HL-60/S4 treated with retinoic acid at 250 ng/mL for 4 days and 3 days (cell line): ENCODE measurements around the gene KIF2A.
"Not testable (repeated sequence)": the region's sequence is repeated elsewhere in the genome, so short reads cannot be mapped to it uniquely, and the experiment has no call there.

Experiments
- in situ Hi-C: fragments of 300-500 bp; cut with MboI; formaldehyde crosslinking; loops from 2 replicates; pipeline ENCODE4 v1.7.0; 2022; ENCODE audit warnings: low sequenced_read_pairs

Gene KIF2A

DNA sequence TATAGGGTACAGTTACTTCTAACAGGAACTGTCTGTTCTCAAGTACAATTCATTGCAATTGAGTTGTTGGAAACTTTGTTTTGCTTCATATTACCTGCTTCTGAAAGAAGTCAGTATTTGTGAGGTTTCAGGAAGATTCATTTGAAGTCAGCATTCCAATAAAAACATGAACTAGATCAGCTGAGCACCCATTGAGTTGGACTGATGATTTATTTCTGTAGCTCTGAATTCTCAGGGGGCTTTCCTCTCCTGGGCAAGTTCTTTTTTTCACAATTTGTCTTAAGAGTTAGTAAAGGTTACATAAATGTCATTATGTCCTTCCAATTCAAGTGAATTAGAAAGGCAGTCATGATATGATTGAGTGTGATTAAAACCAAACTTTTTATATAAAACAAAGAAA lies 16.2 kb upstream of the KIF2A start:
- in situ Hi-C loops: no loop called here

DNA sequence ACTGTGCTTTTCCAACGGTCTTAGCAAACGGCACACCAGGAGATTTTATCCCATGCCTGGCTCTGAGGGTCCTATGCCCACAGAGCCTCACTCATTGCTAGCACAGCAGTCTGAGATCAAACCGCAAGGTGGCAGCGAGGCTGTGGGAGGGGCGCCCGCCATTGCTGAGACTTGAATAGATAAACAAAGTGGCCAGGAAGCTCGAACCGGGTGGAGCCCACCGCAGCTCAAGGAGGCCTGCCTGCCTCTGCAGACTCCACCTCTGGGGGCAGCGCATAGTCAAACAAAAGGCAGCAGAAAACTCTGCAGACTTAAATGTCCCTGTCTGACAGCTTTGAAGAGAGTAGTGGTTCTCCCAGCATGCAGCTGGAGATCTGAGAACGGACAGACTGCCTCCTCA lies 14.2 kb upstream of the KIF2A start:
- in situ Hi-C loops: not testable (repeated sequence)

DNA sequence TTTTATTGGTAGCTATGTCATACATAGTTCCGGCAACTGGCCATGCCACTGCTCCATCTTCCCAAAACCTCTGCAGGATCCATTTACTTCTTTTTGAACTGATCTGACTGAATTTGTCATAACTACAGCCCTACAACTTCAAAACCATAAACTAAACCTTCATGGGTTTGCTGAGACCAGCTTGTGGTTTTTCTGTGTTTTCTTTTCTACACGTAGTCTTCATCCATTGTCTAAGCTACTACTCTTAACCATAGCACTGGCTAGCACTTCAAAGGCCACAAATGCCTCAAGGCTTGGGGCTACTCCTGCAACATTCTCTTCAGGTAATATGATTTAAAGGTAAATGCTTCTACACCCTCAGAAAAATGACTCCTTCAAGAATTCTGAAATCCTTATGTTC lies 9.0 kb upstream of the KIF2A start:
- in situ Hi-C loops: no loop called here

DNA sequence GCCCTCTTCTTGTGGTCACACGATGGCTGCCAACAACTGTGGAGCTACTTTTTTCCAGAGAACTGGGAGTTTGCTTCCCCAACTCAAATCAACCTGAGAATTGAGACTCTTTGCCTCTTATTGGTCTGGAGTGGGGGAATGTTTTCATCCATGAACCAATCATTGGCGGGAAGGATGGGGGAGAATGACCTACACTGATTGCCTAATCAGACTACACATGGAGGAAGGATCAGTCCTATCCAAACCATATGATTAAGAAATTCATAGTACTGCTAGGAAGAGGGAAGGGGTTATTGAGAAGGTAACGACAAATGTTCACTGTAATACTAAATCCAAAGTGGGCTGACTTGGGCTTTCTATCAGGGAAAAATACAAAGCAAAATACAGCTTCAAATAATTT lies 7.9 kb upstream of the KIF2A start:
- in situ Hi-C loops: no loop called here

GRCh38 chr5:62299101-62299500 lies 6.9 kb upstream of the KIF2A start:
- in situ Hi-C loops: no loop called here

DNA sequence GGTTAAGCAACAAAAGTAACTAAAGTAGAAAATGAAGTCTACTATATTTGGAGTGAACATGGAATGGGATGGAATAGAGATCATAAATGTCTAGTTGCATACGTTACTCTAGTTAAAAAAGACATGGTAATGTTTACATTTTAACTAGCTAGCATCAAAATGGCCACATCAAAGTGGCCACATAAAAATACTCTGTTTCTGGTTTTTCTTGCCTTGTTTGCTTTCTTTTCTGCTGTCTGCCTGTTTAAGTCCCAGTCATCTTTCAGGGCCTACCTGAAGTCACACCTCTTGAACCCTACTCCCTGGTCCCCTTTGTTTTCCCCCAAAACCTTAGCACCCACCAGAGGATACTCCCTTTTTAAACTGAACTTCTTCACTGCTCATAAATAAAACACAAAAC lies 6.4 kb upstream of the KIF2A start:
- in situ Hi-C loops: no loop called here

DNA sequence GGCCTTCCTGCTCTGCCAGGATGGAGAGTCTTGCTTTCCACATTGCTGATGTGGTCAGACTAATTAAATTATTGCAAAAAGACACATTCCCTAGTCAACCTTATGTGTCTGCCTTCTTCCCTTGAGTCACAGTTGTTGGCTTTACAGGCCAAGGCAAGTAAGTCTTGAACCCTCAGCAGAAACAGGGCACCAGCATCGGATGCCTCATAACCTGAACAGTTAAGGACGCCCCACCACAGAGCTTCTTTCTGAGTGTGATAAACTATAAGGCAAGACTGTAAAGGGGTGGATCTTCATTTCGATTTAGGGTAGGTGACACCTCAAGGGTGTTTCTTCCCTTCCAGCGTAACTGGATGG lies 670 bp upstream of the KIF2A start:
- in situ Hi-C loops: no loop called here

GRCh38 chr5:62306323-62306895 lies 403 bp downstream of the KIF2A start:
- in situ Hi-C loops: no loop called here

GRCh38 chr5:62306896-62307689 lies 1.1 kb downstream of the KIF2A start:
- in situ Hi-C loops: no loop called here

- in situ Hi-C loops: no loop called here
These were observed 2.4 kb downstream of the KIF2A start for GRCh38 chr5:62308439-62308838.

DNA sequence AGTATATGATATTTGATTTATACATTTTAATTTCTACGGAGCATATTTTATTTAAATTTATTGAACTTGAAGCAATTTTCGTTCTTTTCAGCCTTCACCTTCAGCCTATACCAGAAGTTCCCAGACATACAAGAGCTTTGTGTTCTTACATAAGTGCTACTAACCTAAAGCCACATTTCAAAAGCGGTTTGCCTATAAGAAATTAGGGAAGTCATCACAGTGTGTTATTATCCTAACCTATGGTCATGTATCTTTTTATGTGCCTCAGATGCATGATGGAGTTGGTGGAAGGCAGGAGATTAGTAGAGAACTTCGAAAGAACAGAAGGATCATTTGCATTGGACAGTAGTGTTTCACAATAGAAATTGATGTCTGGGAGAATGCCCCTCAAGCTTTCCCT lies 3.1 kb downstream of the KIF2A start:
- in situ Hi-C loops: no loop called here

GRCh38 chr5:62310426-62311143 lies 4.6 kb downstream of the KIF2A start:
- in situ Hi-C loops: no loop called here

GRCh38 chr5:62312036-62312435 lies 6.0 kb downstream of the KIF2A start:
- in situ Hi-C loops: no loop called here

DNA sequence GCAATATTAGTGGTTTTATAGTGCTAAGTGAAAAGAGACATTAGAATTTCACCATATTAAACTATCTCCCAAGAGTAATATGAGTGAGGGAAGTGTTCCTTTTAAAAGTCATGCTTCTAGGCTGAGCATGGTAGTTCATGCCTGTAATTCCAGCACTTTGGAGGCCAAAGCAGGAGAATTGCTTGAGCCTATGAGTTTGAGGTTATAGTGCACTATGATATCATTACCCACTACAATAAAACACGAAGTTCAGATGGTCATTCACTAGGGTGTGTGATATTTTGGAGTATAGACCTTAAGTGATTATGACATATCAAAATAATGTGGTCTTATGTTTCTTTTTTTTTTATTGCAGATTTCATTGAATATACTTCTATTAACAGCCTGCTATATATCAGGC lies 6.7 kb downstream of the KIF2A start:
- in situ Hi-C loops: no loop called here

DNA sequence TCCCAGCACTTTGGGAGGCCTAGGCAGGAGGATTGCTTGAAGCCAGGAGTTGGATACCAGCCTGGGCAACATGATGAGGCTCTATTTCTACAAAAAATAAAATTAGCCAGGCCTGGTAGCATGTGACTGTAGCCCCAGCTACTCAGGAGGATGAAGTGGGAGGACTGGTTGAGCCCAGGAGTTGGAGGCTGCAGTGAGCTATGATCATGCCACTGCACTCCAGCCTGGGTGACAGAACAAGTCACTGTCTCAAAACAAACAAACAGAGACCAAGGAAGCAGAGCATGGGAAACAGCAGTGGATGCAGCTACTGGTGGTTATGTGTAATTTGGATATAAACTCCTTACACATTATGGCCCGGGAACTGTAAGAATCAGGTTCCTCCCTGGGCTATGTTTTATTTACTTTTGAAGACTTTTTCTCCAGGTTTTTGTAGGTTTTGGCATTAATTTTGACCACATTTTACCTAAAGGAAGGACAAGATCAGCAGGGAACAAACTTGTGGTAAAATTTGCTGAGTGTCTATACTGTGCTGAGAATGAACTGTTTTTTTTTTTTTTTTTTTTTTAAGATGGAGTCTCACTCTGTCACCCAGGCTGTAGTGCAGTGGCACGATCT lies 8.3 kb downstream of the KIF2A start:
- in situ Hi-C loops: no loop called here

DNA sequence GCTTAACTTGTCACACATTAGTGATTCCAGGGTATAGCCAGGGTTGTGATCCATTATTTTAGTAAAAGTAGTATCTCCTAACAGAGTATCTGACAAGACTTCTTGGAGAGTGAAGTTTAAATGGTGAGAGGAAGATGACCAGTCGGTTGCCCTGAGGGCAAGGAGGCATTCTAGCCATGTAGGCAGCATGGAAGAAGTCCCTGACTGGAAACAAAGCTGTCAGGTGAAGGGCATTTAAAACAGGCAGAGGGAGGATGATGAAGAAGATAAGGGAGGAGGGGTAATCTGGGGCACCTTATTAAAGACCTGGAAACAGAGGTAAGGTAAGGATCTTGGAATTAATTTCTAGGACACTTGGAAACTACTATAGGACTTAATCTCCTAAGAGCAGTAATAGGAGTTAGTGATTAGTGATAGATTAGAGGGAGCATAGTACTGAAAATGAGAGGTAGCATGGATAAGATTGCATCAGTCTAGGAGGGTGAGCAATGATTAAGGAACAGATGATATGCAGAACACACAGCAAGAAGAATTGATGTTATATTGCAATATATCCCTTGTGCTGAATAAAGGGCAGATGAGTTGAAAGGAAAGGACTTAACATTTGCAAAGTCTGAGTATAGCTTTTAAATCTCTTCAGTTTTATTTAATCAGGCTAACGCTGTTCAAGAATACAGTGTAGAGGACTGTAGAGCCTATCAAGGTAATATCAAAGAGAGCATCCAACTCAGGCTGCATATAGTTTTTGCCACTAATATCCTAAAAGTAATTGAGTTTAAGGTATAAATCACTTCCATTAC lies 9.6 kb downstream of the KIF2A start:
- in situ Hi-C loops: no loop called here

DNA sequence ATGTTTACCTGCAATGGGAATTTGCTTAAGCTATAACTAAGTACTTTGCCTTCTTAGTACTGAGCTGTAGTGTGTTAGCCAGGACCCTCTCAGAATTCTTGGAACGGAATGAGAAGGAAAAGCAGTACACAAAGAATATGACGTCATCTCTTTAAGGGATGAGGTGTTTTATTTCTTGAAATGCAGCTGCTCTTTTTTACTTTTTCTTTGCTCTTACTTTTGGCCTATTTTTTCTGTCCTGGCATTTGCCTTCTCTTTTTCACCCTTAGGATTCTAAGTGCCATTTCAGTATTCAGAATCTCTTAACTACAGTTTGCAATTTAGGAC lies 10.1 kb downstream of the KIF2A start:
- in situ Hi-C loops: no loop called here

DNA sequence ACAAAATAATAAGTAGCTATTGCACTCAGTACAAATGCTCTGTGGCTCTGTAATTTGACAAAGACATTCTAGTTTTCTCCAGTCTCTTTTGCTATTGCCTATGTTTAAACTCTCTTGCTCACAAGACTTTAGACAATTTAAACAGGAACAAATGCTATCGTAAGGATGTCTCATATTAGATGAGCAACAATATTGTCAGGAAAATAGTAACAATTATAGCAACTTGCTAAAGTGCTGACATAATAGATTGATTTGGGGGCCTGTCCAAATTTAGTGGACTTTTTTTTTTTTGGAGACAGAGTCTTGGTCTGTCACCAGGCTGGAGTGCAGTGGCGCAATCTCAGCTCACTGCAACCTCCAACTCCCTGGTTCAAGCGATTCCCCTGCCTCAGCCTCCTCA lies 11.8 kb downstream of the KIF2A start:
- in situ Hi-C loops: no loop called here

GRCh38 chr5:62322484-62322883 lies 16.5 kb downstream of the KIF2A start:
- in situ Hi-C loops: no loop called here

DNA sequence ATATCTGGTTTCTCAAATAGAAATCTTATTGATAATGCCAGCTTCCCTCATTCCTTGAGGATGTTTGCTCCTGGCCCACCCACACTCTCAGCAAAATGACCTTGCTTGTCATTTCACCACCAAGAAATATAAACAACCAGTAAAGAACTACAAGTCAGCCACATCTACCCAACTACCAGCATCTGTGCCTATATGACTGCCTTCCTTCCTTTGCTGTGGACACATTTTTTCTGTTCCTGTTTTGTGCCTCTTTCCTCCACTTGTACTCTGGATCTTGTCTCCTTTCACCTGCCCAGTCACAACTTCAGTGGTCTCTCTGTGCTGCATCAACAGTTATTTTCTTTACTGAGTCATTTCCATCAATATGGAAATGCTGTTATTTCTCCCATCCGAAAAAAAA lies 20.3 kb downstream of the KIF2A start:
- in situ Hi-C loops: no loop called here

- in situ Hi-C loops: no loop called here
These were observed 20.7 kb downstream of the KIF2A start for GRCh38 chr5:62326702-62327101.
